ENCODE results near the gene PDIA2.
"Not testable (repeated sequence)": the region's sequence is repeated elsewhere in the genome, so short reads cannot be mapped to it uniquely, and the experiment has no call there.

Gene PDIA2

GRCh38 chr16:331181-331814 lies 48.3 kb downstream of the PDIA2 start:
- H3K27ac ChIP-seq (ENCODE audit: insufficient read depth, low read depth, low read length, poor library complexity, severe bottlenecking); H3K27me3 ChIP-seq (ENCODE audit: control insufficient read depth, insufficient read depth, low read length, poor library complexity, severe bottlenecking); H3K9me3 ChIP-seq (ENCODE audit: control insufficient read depth, low read length); H3K36me3 ChIP-seq (ENCODE audit: control insufficient read depth, insufficient read depth, low read length); H3K4me3 ChIP-seq (ENCODE audit: insufficient read depth, low read depth, low read length): not testable (repeated sequence)
- WGBS, 2 experiments: 86 to 90% methylated on average over 5 of the region's 6 CpGs
- H3K4me1 ChIP-seq (ENCODE audit: control insufficient read depth, insufficient read depth, low read length): peaks cover 13% of the 10 kb centered on the region

DNA sequence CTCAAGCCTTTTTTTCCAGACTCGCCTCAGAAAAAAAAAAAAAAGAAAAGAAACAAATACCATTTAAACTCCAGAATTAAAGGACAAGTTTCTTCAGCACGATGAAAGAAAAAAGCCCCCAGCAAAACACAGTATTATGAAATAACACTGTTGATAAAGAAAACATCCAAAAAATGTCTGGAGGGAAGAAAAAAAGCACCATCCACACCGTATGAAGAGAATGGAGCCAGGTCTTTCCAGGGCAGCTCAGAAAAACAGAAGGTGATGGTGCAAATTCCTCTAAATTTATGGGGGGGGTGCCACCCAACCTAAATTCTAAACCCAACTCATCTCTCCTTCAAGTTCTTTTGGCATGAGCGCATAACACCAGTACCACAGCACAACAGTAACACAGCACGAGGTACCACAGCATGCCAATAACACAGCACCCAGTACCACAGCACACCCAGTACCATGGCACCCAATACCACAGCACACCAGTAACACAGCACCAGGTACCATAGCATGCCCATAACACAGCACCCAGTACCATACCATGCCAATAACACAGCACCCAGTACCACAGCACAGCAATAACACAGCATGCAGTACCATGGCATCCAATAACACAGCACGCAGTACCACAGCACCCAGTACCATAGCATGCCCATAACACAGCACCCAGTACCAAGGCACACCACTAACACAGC lies 50.6 kb downstream of the PDIA2 start:
- no peak overlapping the region for H3K27ac ChIP-seq (ENCODE audit: insufficient read depth, low read depth, low read length, poor library complexity, severe bottlenecking)
- no peaks in the 10 kb centered on the region for H3K9me3 ChIP-seq (ENCODE audit: control insufficient read depth, low read length)
- H3K4me1 ChIP-seq (ENCODE audit: control insufficient read depth, insufficient read depth, low read length): peaks cover 9% of the 10 kb centered on the region
- 95 to 96% methylated on average over 6 of the region's 6 CpGs for WGBS, 2 experiments
- no peaks in the 10 kb centered on the region for H3K27me3 ChIP-seq (ENCODE audit: control insufficient read depth, insufficient read depth, low read length, poor library complexity, severe bottlenecking)
- H3K4me3 ChIP-seq (ENCODE audit: insufficient read depth, low read depth, low read length): no peak overlapping the region
- no peaks in the 10 kb centered on the region for H3K36me3 ChIP-seq (ENCODE audit: control insufficient read depth, insufficient read depth, low read length)

- H3K27ac ChIP-seq (ENCODE audit: insufficient read depth, low read depth, low read length, poor library complexity, severe bottlenecking); H3K4me1 ChIP-seq (ENCODE audit: control insufficient read depth, insufficient read depth, low read length); H3K4me3 ChIP-seq (ENCODE audit: insufficient read depth, low read depth, low read length); H3K9me3 ChIP-seq (ENCODE audit: control insufficient read depth, low read length); H3K27me3 ChIP-seq (ENCODE audit: control insufficient read depth, insufficient read depth, low read length, poor library complexity, severe bottlenecking); H3K36me3 ChIP-seq (ENCODE audit: control insufficient read depth, insufficient read depth, low read length): not testable (repeated sequence)
- 89 to 94% methylated on average over 5 of the region's 5 CpGs for WGBS, 2 experiments
Observed at GRCh38 chr16:334164-334832, 51.3 kb downstream of the PDIA2 start.

- not testable (repeated sequence) for H3K4me3 ChIP-seq (ENCODE audit: insufficient read depth, low read depth, low read length); H3K36me3 ChIP-seq (ENCODE audit: control insufficient read depth, insufficient read depth, low read length); H3K27ac ChIP-seq (ENCODE audit: insufficient read depth, low read depth, low read length, poor library complexity, severe bottlenecking); H3K9me3 ChIP-seq (ENCODE audit: control insufficient read depth, low read length); H3K4me1 ChIP-seq (ENCODE audit: control insufficient read depth, insufficient read depth, low read length); H3K27me3 ChIP-seq (ENCODE audit: control insufficient read depth, insufficient read depth, low read length, poor library complexity, severe bottlenecking)
- 92 to 93% methylated on average over 10 of the region's 11 CpGs for WGBS, 2 experiments
Observed at GRCh38 chr16:334861-335632, 52.1 kb downstream of the PDIA2 start.

DNA sequence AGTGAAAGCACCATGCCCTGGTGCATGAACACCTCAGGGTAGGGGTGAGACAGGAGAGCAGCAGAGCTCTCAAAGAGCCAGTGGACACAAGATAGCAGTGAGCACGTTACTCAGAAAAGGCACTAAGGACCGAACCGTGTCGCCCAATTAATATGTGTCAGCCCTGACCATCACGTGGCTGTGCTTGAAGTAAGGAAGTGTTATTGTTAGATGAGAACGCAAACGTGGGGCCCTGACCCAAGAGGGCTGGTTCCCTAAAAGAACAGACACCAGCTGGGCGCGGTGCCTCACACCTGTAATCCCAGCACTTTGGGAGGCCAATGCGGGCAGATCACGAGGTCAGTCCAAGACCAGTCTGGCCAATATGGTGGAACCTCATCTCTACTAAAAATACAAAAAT lies 53.3 kb downstream of the PDIA2 start:
- H3K27ac ChIP-seq (ENCODE audit: insufficient read depth, low read depth, low read length, poor library complexity, severe bottlenecking): no peak overlapping the region
- no peaks in the 10 kb centered on the region for H3K9me3 ChIP-seq (ENCODE audit: control insufficient read depth, low read length)
- peaks cover 3% of the 10 kb centered on the region for H3K4me1 ChIP-seq (ENCODE audit: control insufficient read depth, insufficient read depth, low read length)
- H3K27me3 ChIP-seq (ENCODE audit: control insufficient read depth, insufficient read depth, low read length, poor library complexity, severe bottlenecking): no peaks in the 10 kb centered on the region
- no peaks in the 10 kb centered on the region for H3K36me3 ChIP-seq (ENCODE audit: control insufficient read depth, insufficient read depth, low read length)
- no peak overlapping the region for H3K4me3 ChIP-seq (ENCODE audit: insufficient read depth, low read depth, low read length)
- 94 to 95% methylated on average over 11 of the region's 11 CpGs for WGBS, 2 experiments

Data from ectodermal cell (in vitro differentiated cells).